Non-pigmented ciliary epithelial cell (primary cell): ENCODE data around the gene SNX9.
"Not testable (repeated sequence)": the region's sequence is repeated elsewhere in the genome, so short reads cannot be mapped to it uniquely, and the experiment has no call there.

Experiments
- DNase-seq: peaks from one replicate; pipeline ENCODE4 v3.0.0-alpha.2; 2010; ENCODE audit warnings: low read depth

Gene SNX9

GRCh38 chr6:157954150-157955117, 131.4 kb downstream of the SNX9 start:
- no peak for DNase-seq

GRCh38 chr6:157955675-157956074, 132.6 kb downstream of the SNX9 start:
- DNase-seq, result no peak

GRCh38 chr6:157956171-157956730, 133.2 kb downstream of the SNX9 start:
- no peak for DNase-seq

GRCh38 chr6:157959451-157960227, 136.6 kb downstream of the SNX9 start:
- DNase-seq, result no peak

DNA sequence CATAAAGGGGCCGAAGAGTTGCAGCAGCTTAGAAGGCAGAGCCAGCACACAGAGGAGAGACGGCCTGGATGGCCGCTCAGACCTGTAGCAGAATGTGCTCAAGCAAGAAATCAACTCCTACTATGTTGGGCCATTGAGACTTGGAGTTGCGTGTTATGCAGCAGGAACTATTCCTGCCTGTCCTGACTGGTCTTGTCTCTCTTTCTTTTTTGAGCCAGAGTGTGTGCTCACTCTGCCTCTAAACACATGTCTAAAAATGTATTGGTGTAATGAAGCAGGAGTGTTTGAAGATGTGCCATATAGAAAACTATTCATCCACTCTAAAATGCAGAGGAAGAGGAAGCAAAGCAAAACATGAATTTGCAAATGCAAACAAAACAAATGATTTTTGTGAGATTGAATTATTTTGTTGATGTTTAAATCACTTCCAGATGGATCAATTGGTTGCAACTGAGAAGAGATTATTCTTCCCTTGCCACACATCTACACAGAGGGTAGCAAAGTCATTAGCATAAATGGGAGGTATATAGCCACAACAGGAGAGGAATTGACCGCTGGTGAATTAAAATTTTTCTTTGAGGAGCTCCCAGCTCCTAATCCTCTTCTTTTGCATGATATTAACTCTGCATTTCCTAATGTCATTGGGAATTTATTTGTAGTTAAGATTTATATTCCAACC, 138.2 kb downstream of the SNX9 start:
- DNase-seq, result no peak

DNA sequence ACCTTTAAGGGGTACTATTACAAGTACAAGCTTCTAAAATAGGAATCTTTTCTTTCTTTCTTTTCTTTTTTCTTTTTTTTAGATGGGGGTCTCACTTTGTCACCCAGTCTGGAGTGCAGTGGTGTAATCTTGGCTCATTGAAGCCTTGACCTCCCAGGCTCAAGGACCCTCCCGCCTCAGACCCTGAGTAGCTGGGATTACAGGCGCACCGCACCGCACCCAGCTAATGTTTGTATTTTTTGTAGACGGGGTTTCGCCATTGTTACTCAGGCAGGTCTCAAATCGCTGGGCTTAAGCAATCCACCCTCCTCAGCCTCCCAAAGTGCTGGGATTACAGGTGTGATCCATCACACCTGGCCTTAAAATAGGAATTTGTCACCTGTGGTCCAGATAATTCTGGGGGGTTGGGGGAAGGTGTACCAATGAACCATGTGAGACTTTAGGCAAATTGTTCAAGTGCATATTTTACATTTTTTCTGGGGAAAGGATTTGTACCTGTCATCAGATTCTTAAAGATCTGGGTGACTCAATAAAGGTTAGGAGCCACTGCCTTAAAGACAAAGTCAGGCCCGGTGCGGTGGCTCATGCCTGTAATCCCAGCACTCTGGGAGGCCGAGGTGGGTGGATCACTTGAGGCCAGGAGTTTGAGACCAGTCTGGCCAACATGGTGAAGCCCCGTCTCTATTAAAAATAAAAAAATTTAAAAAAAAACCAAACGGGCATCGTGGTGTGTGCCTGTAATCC, 139.0 kb downstream of the SNX9 start:
- DNase-seq, result no peak

DNA sequence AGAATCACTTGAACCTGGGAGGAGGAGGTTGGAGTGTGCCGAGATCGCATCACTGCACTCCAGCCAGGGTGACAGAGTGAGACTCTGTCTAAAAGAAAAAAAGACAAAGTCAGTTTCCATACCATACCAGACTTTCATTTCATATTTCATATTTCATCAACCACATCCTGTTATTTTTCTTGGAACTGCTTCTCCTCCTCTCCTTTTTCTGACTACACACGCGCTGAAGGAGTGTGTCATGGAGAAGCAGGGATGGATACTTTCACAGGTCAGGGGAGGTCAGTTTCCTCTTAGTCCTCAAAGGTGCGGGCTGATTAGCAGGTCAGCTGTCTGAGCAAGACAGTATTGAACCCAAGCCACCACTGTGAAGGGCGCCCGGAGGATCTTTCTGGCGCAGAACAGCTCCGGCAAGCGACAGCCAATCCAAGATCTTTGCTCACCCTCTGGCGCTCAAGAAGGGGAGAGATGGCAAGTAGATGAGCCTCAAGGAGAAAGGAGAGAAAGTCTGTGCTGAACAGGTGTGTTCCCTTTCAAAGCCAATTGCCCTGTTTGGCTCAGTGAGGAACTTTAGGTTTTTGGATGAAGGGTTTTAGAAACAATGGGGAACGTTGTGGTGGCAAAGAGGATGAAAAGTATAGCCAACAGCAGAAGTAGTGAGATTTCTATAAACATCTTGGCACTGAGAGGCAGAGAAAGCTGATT, 139.7 kb downstream of the SNX9 start:
- DNase-seq, result peak; percentile 53

- DNase-seq, result no peak
Observed at GRCh38 chr6:157964100-157964499, 141.1 kb downstream of the SNX9 start.

DNA sequence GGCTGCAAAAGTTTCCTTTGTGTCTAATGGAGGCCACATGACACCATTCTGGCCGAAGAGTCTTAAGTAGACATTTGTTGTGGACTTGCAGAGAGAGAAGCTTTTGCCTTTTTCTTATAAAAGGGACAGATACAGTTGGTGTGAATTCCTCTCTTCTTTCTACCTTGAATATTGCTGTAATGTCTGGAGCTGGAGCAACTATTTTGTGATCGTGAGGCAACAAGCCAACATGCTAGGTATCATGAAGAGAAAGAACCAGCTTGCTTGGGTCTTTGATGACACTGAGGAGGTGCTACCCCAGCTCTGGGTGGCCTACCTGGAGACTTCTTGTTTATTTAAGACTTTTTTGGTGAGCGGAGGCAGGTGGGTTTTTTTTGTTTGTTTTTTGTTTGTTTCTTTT, 142.3 kb downstream of the SNX9 start:
- DNase-seq, result no peak

GRCh38 chr6:157966589-157966977, 143.5 kb downstream of the SNX9 start:
- no peak for DNase-seq

DNA sequence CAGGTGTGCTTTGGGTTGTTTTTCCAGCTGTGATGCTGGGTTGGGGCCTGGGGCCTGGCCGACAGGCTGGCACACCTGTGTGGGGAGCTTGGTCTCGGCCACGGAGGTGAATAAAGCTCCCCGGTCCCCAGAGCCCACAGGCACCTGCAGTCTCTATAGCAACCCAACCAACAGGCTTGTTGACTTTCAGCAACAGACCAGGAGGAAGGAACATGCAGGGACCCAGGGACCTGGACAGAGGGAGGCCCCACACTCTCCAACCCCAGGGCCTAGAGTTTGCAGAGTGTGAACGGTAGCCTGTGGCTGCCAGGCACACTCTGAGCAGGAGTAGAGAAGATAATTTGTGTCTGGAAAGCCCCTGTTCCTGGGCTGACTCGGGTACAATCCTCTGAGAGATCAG, 144.0 kb downstream of the SNX9 start:
- no peak for DNase-seq

GRCh38 chr6:157967486-157967885, 144.4 kb downstream of the SNX9 start:
- no peak for DNase-seq

DNA sequence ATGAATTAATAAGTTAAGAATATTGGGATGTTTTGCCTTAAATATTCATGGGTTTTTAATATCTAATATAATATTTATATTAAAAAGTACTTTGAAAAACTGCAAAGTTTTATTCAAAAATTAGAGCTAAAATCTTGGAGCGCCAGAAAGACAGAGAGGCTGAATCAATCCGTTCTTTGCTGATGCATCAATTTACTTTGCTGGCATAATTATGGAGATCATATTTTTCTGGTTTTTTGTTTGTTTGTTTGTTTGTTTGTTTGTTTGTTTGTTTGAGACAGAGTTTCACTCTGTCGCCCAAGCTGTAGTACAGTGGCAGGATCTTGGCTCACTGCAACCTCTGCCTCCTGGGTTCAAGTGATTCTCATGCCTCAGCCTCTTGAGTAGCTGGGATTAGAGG, 149.1 kb downstream of the SNX9 start:
- DNase-seq, result not testable (repeated sequence)

- DNase-seq, result no peak
Observed at GRCh38 chr6:157974341-157974894, 151.4 kb downstream of the SNX9 start.

DNA sequence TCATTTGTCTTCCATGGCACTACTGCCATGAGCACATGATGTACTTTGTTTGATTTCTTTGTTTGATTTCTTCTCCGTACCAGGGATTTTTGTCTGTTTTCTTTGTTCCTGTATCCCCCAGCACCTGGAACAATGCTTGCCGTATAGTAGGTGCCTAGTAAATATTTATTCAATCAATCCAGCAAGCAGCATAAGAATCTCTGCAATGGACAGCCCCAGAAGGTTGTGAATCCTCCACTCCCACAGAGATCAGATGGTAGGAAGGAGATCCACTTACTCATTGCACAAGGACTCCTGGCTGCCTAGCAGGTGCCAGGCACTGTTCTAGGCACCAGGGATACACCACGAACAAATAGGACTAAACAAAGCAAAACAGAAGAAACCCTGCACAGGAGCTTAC, 151.9 kb downstream of the SNX9 start:
- no peak for DNase-seq

- no peak for DNase-seq
Observed at GRCh38 chr6:157975456-157975855, 152.4 kb downstream of the SNX9 start.

DNA sequence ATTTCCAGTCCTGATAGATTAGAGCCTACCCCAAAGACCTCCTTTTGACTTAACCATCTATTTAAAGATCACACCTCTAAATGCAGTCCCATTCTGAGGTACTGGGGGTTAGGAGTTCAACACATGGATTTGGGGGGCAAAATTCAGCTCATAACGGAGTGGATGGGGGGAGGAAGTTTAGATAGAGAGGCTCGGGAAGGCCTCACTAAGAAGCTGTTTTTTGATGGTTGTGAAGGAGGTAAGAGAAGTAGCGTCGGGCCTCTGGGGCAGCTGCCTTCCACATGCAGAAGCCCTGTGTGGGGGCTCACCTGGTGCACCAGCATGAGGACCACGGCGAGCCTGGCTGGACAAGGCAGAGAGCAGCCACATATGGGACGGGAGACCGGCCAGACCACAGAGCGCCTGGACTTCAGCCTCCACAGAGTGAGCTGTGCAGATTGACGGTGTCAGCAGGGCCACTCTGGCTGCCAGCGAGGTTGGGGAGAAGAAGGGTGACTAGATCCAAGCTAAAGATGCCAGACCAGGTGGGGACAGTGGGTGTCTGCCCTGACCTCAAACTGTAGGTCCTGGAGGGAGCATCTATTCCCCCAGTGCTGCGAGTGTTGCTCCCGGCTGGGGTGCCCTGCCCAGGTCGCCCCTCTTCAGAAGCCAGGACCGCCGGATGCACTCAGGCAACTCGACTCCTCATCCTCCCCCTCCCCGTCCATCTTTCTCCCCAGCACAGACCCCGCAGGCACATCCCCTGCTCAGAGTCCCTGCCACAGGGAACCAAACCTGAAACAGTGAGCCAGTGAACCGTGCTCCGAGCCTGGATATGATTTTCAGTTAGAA, 153.5 kb downstream of the SNX9 start:
- DNase-seq, result no peak

GRCh38 chr6:157977176-157977804, 154.2 kb downstream of the SNX9 start:
- DNase-seq, result no peak
